ENCODE measurements around the gene MOSPD2. TPM values are rescaled to one million over a fixed set of nuclear protein-coding genes. Genes with fewer than 3 reads are reported as not detected.
A peak's percentile ranks its signal among the peaks of the same experiment; 100 is the strongest.

Gene MOSPD2
- total and polyA plus RNA-seq, 2 experiments from 2014 or later: 27.9 to 28.5 TPM

DNA sequence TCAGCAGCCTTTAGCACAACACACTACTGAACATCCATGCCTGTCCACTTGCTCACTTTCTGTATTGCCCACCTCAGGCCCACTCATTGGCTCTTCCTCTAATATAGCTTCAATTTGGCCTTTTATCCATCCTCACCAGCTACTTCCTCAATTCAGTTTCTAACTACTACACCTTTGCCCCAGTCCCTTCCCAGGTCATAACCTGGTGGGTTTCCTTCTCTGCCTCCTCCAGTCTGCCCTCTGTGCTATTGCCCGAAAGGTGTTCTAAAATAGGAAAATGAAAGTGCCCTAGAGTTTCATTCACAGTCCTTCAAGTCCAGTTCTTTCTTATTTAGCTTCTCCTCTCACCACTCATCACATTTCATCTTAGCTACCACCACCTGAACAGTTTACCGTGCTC, 23.1 kb downstream of the MOSPD2 start:
- Histone ChIP-seq H3F3A (ENCODE audit: insufficient read depth) (no peaks in the 10 kb centered on the region), H3K36me3 (ENCODE audit: low read depth) (no peaks in the 10 kb centered on the region; the same call in 1 of the 2 replicates), H3K9me2 (ENCODE audit: insufficient read depth) (no peaks in the 10 kb centered on the region), H3K9me3 (ENCODE audit: low read depth) (no peaks in the 10 kb centered on the region), H3K79me2 (ENCODE audit: insufficient read depth) (peaks cover 17% of the 10 kb centered on the region; the same call in 1 of the 2 replicates), H2AFZ (no peak overlapping the region), H3K9ac (no peak overlapping the region), H3K27ac (no peak overlapping the region), H4K20me1 (ENCODE audit: insufficient read depth) (no peaks in the 10 kb centered on the region), H3K4me1 (ENCODE audit: insufficient read depth) (peaks cover 16% of the 10 kb centered on the region), H3K4me2 (ENCODE audit: unreplicated experiment) (no peak overlapping the region), H3K4me3 (no peak overlapping the region), H3K27me3 (replicated peaks; ENCODE audit: insufficient read depth) (no peaks in the 10 kb centered on the region)
- no peak for TF ChIP-seq EZH2phosphoT487 (IDR thresholded peaks at IDR 0.05; ENCODE audit: insufficient read depth, low read depth)
- TF ChIP-seq EZH2 (IDR thresholded peaks at IDR 0.05; ENCODE audit: insufficient read depth, poor library complexity, severe bottlenecking): no peak
- in situ Hi-C loops (cut with MboI): no loop called here
- no peak for DNase-seq
- 97% methylated on average over 2 of the region's 2 CpGs for WGBS, 2 experiments (ENCODE audit: low coverage in 1 of 2, low lambda C conversion rate in 2 of 2, missing lambda C conversion rate in 2 of 2)

DNA sequence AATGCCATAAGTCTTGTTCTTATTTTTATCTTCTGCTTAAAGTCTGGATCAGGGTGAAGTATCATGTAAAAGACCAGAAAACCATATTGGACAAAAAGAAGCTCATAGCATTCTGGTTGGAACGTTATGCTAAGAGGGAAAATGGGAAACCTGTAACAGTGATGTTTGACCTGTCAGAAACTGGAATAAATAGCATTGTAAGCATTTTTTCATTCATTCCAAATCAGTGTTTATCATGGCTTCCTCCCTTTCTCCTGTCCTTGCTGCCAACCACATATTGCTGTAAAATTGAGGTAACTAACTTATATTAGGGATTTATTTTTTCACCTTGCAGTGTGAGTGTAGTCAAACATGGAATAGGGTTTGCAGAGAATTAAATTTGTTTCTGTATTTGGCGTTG, 23.8 kb downstream of the MOSPD2 start:
- Histone ChIP-seq H2AFZ (no peak overlapping the region), H3K36me3 (ENCODE audit: low read depth) (no peaks in the 10 kb centered on the region; the same call in 1 of the 2 replicates), H4K20me1 (ENCODE audit: insufficient read depth) (no peaks in the 10 kb centered on the region), H3K9me3 (ENCODE audit: low read depth) (no peaks in the 10 kb centered on the region), H3K9me2 (ENCODE audit: insufficient read depth) (no peaks in the 10 kb centered on the region), H3K4me3 (no peak overlapping the region), H3K4me1 (ENCODE audit: insufficient read depth) (peaks cover 16% of the 10 kb centered on the region), H3K79me2 (ENCODE audit: insufficient read depth) (peaks cover 12% of the 10 kb centered on the region; the same call in 1 of the 2 replicates), H3K9ac (no peak overlapping the region), H3K27ac (no peak overlapping the region), H3F3A (ENCODE audit: insufficient read depth) (no peaks in the 10 kb centered on the region), H3K4me2 (ENCODE audit: unreplicated experiment) (no peak overlapping the region), H3K27me3 (replicated peaks; ENCODE audit: insufficient read depth) (no peaks in the 10 kb centered on the region)
- 92 to 98% methylated on average over 2 of the region's 2 CpGs for WGBS, 2 experiments (ENCODE audit: low coverage in 1 of 2, low lambda C conversion rate in 2 of 2, missing lambda C conversion rate in 2 of 2)
- TF ChIP-seq EZH2phosphoT487 (IDR thresholded peaks at IDR 0.05; ENCODE audit: insufficient read depth, low read depth) (no peak), EZH2 (IDR thresholded peaks at IDR 0.05; ENCODE audit: insufficient read depth, poor library complexity, severe bottlenecking) (no peak)
- in situ Hi-C loops (cut with MboI): no loop called here
- no peak for DNase-seq

DNA sequence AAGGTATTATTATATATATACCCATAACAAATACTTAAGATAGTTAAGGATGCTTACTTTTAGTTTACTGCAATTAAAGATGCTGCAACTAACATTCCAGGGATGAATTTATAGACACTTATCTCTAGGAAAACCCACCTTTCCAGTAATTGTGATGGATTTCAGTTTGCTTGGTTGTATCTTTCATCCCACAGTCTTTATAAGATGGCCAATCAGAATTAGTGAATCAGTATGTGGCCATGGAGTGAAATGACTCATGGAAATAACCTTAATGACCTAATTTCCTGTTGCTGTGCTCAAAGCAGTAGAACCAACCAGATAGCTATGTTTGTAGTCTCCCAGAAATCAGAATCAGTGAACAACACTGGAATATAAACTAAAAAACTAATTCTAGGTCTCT, 26.4 kb downstream of the MOSPD2 start:
- TF ChIP-seq EZH2 (IDR thresholded peaks at IDR 0.05; ENCODE audit: insufficient read depth, poor library complexity, severe bottlenecking): no peak
- no peak for TF ChIP-seq EZH2phosphoT487 (IDR thresholded peaks at IDR 0.05; ENCODE audit: insufficient read depth, low read depth)
- peaks cover 7% of the 10 kb centered on the region; the same call in 1 of the 2 replicates for H3F3A ChIP-seq (ENCODE audit: insufficient read depth)
- no peaks in the 10 kb centered on the region for H3K27me3 ChIP-seq (replicated peaks; ENCODE audit: insufficient read depth)
- no peak overlapping the region for H3K4me2 ChIP-seq (ENCODE audit: unreplicated experiment)
- H2AFZ ChIP-seq: no peak overlapping the region
- no peaks in the 10 kb centered on the region for H4K20me1 ChIP-seq (ENCODE audit: insufficient read depth)
- peak overlapping the region; percentile 53 for H3K27ac ChIP-seq
- H3K79me2 ChIP-seq (ENCODE audit: insufficient read depth): peaks cover 6% of the 10 kb centered on the region; the same call in 1 of the 2 replicates
- in situ Hi-C loops (cut with MboI): no loop called here
- no peak overlapping the region for H3K4me3 ChIP-seq
- no peak overlapping the region for H3K9ac ChIP-seq
- H3K4me1 ChIP-seq (ENCODE audit: insufficient read depth): peaks cover 30% of the 10 kb centered on the region
- H3K36me3 ChIP-seq (ENCODE audit: low read depth): peaks cover 2% of the 10 kb centered on the region; the same call in 1 of the 2 replicates
- H3K9me2 ChIP-seq (ENCODE audit: insufficient read depth): no peaks in the 10 kb centered on the region
- peak; percentile 58 for DNase-seq
- H3K9me3 ChIP-seq (ENCODE audit: low read depth): no peaks in the 10 kb centered on the region

DNA sequence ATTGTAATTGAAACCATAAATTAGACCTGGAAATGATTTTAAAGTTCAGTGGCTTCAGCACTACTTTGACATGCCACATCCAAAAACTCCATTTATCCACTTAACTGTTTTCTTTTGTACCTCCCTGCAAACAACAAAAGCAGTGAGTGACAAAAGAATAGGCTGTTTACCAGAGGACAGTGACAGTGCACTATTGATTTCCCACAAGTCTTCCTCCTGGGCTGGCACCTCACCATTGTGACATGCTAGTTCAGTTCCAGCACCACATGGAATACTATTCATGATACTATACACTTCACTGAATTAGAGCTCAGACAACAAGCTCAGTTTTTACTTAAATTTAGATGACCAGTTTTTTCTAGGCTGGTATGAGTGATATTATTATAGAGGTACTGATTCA, 29.3 kb downstream of the MOSPD2 start:
- Histone ChIP-seq H3K27me3 (replicated peaks; ENCODE audit: insufficient read depth) (no peaks in the 10 kb centered on the region), H2AFZ (no peak overlapping the region), H4K20me1 (ENCODE audit: insufficient read depth) (no peaks in the 10 kb centered on the region), H3K79me2 (ENCODE audit: insufficient read depth) (peaks cover 6% of the 10 kb centered on the region; the same call in 1 of the 2 replicates), H3F3A (ENCODE audit: insufficient read depth) (peaks cover 8% of the 10 kb centered on the region; the same call in 1 of the 2 replicates), H3K36me3 (ENCODE audit: low read depth) (peaks cover 6% of the 10 kb centered on the region; the same call in 1 of the 2 replicates), H3K27ac (no peak overlapping the region), H3K9me3 (ENCODE audit: low read depth) (no peaks in the 10 kb centered on the region), H3K4me3 (no peak overlapping the region), H3K9me2 (ENCODE audit: insufficient read depth) (no peaks in the 10 kb centered on the region), H3K9ac (no peak overlapping the region), H3K4me1 (ENCODE audit: insufficient read depth) (peaks cover 30% of the 10 kb centered on the region), H3K4me2 (ENCODE audit: unreplicated experiment) (no peak overlapping the region)
- in situ Hi-C loops (cut with MboI): no loop called here
- TF ChIP-seq EZH2 (IDR thresholded peaks at IDR 0.05; ENCODE audit: insufficient read depth, poor library complexity, severe bottlenecking): no peak
- no peak for TF ChIP-seq EZH2phosphoT487 (IDR thresholded peaks at IDR 0.05; ENCODE audit: insufficient read depth, low read depth)
- DNase-seq: no peak

DNA sequence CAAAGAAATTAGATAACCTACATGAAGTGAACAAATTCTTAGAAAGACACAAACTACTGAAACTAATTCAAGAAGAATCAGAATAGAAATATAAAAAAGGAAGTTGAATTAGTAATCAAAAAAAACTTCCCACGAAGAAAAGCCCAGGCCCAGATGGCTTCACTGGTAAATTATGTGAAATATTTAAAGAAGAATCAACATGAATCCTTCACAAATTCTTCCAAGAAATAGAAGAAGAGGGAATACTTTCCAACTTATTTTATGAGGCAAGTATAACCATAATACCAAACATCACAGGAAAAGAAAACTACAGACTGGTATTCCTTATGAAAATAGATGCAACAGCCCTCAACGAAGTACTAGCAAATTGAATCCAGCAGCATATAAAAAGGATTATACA, 30.7 kb downstream of the MOSPD2 start:
- H4K20me1 ChIP-seq (ENCODE audit: insufficient read depth): no peaks in the 10 kb centered on the region
- in situ Hi-C loops (cut with MboI): no loop called here
- H3K4me2 ChIP-seq (ENCODE audit: unreplicated experiment): no peak overlapping the region
- H3F3A ChIP-seq (ENCODE audit: insufficient read depth): peaks cover 8% of the 10 kb centered on the region; the same call in 1 of the 2 replicates
- peak; percentile 40 for DNase-seq
- no peak overlapping the region for H3K9ac ChIP-seq
- H2AFZ ChIP-seq: no peak overlapping the region
- no peaks in the 10 kb centered on the region for H3K9me2 ChIP-seq (ENCODE audit: insufficient read depth)
- 0% methylated on average over 2 of the region's 2 CpGs for WGBS, 2 experiments (ENCODE audit: low coverage in 1 of 2, low lambda C conversion rate in 2 of 2, missing lambda C conversion rate in 2 of 2)
- no peak overlapping the region for H3K4me3 ChIP-seq
- H3K9me3 ChIP-seq (ENCODE audit: low read depth): no peaks in the 10 kb centered on the region
- peaks cover 6% of the 10 kb centered on the region; the same call in 1 of the 2 replicates for H3K79me2 ChIP-seq (ENCODE audit: insufficient read depth)
- TF ChIP-seq EZH2phosphoT487 (IDR thresholded peaks at IDR 0.05; ENCODE audit: insufficient read depth, low read depth) (no peak), EZH2 (IDR thresholded peaks at IDR 0.05; ENCODE audit: insufficient read depth, poor library complexity, severe bottlenecking) (no peak)
- H3K27ac ChIP-seq: peak overlapping the region; percentile 36
- H3K27me3 ChIP-seq (replicated peaks; ENCODE audit: insufficient read depth): no peaks in the 10 kb centered on the region
- peaks cover 6% of the 10 kb centered on the region; the same call in 1 of the 2 replicates for H3K36me3 ChIP-seq (ENCODE audit: low read depth)
- H3K4me1 ChIP-seq (ENCODE audit: insufficient read depth): peaks cover 36% of the 10 kb centered on the region

Measured in GM23248 (cell line).